Measurements from ENCODE around the gene ADRB1.

DNA sequence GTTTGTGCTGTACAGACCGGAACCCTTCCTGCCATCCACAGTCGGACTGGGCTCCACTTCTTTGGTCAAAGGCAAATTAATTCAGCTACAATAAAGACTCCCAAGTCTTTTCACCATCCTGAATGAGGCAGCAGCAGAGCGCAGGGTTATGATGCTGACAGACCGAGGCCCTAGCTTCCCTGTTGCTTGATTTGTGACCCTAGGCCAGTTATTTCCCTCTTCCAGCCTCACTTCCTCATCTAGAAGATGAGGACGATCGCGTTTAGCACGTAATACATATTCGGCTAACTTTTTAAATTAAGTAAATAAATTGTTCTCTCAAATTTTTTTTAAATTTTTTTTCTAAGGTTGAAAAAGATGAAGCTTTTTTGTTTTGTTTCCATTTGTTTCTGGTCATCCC is 18.1 kb downstream of the ADRB1 start:
- TF ChIP-seq POLR2A (IDR thresholded peaks at IDR 0.05; ENCODE audit: low read depth, low read length) (no peak), CEBPB (IDR thresholded peaks at IDR 0.05; ENCODE audit: low read depth, low read length) (no peak)
- TF ChIP-seq, protein P1, sequence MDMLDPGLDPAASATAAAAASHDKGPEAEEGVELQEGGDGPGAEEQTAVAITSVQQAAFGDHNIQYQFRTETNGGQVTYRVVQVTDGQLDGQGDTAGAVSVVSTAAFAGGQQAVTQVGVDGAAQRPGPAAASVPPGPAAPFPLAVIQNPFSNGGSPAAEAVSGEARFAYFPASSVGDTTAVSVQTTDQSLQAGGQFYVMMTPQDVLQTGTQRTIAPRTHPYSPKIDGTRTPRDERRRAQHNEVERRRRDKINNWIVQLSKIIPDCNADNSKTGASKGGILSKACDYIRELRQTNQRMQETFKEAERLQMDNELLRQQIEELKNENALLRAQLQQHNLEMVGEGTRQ (IDR thresholded peaks at IDR 0.05; ENCODE audit: low read depth, low read length), result no peak
- TF ChIP-seq, protein P2, sequence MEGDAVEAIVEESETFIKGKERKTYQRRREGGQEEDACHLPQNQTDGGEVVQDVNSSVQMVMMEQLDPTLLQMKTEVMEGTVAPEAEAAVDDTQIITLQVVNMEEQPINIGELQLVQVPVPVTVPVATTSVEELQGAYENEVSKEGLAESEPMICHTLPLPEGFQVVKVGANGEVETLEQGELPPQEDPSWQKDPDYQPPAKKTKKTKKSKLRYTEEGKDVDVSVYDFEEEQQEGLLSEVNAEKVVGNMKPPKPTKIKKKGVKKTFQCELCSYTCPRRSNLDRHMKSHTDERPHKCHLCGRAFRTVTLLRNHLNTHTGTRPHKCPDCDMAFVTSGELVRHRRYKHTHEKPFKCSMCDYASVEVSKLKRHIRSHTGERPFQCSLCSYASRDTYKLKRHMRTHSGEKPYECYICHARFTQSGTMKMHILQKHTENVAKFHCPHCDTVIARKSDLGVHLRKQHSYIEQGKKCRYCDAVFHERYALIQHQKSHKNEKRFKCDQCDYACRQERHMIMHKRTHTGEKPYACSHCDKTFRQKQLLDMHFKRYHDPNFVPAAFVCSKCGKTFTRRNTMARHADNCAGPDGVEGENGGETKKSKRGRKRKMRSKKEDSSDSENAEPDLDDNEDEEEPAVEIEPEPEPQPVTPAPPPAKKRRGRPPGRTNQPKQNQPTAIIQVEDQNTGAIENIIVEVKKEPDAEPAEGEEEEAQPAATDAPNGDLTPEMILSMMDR (conservative IDR thresholded peaks at IDR 0.05; ENCODE audit: low read depth, low read length), result no peak
